Endothelial cell of umbilical vein (primary cell): ENCODE measurements around the gene ASPHD1. TPM values are rescaled to one million over a fixed set of nuclear protein-coding genes. Genes with fewer than 3 reads are reported as not detected.
"Not testable (repeated sequence)": the region's sequence is repeated elsewhere in the genome, so short reads cannot be mapped to it uniquely, and the experiment has no call there.

ENCODE experiments used
- BruUV-seq: library from RNA; stranded (reverse); fragments of 400-500 nt; replicated peaks from 2 replicates; lab custom pipeline; 2021; lab: Mats Ljungman, UMichigan
- CTCF ChIA-PET: fragments of 300-600, 350-600 bp; sonication (Branson Sonifier 250); formaldehyde crosslinking; loops from one replicate; lab custom pipeline; 2021; ENCODE audit warnings: antibody characterized with exemption, inconsistent platforms; lab: Charles Lee
- POLR2A ChIA-PET: fragments of 300-600, 350-600 bp; sonication (Branson Sonifier 250); formaldehyde crosslinking; loops from one replicate; lab custom pipeline; 2021; ENCODE audit warnings: antibody characterized with exemption, inconsistent platforms; lab: Charles Lee
- DNase-seq: peaks from one replicate; pipeline ENCODE4 v3.0.0-alpha.2; 2011; ENCODE audit warnings: low read depth, low spot score
- FAIRE-seq: peaks from 2 replicates; lab custom pipeline; 2011; peaks lifted over from hg19 to GRCh38; lab: Jason Lieb, UNC
- H2AFZ ChIP-seq: 2 replicates; pipeline ENCODE4 v1.6.0; 2012; ENCODE audit warnings: low read depth, low read length, control low read depth, inconsistent platforms
- H3K27ac ChIP-seq: 2 replicates; pipeline ENCODE4 v1.5.1; 2011; ENCODE audit warnings: low read depth, mild to moderate bottlenecking, control low read depth, low read length, moderate library complexity; ENCODE audit not compliant: insufficient read depth
- H3K27me3 ChIP-seq, 2 experiments: 2 replicates each; pipeline versions ENCODE4 v1.6.0 to v1.6.1; 2011; ENCODE audit warnings: low read length in 2 of 2, mixed read lengths in 1 of 2; ENCODE audit not compliant: control insufficient read depth in 2 of 2, insufficient read depth in 2 of 2
- H3K36me3 ChIP-seq, 2 experiments: 2 replicates in 1 of 2; 3 replicates in 1 of 2; pipeline ENCODE4 v1.5.1; 2011; ENCODE audit warnings: low read length in 2 of 2, mild to moderate bottlenecking in 1 of 2, moderate library complexity in 1 of 2; ENCODE audit not compliant: control insufficient read depth in 2 of 2, insufficient read depth in 2 of 2; ENCODE audit errors: extremely low read depth in 1 of 2
- H3K4me1 ChIP-seq: 3 replicates; pipeline ENCODE4 v1.5.1; 2011; ENCODE audit warnings: mild to moderate bottlenecking, low read length; ENCODE audit not compliant: control insufficient read depth, insufficient read depth; ENCODE audit errors: extremely low read depth
- H3K4me2 ChIP-seq: 2 replicates; pipeline ENCODE4 v1.6.1; 2011; ENCODE audit warnings: low read length, control low read depth, mixed read lengths; ENCODE audit not compliant: insufficient read depth
- H3K4me3 ChIP-seq, 3 experiments: fragments of 200-600 bp in 1 of 3; sonication (generic), shearing (Covaris generic) in 1 of 3; replicated peaks in 1 of 3; 2 replicates each; pipeline ENCODE4 v1.5.1; 2011 to 2016; ENCODE audit warnings: control low read depth in 3 of 3, low read length in 3 of 3, mild to moderate bottlenecking in 2 of 3, inconsistent platforms in 1 of 3, low read depth in 1 of 3, moderate library complexity in 1 of 3; ENCODE audit not compliant: insufficient read depth in 1 of 3
- H3K79me2 ChIP-seq: 2 replicates; pipeline ENCODE4 v1.6.0; 2012; ENCODE audit warnings: low read length, inconsistent platforms; ENCODE audit not compliant: control insufficient read depth, insufficient read depth
- H3K9ac ChIP-seq: replicated peaks from 2 replicates; pipeline ENCODE3; 2011; ENCODE audit warnings: low read length, control low read depth; ENCODE audit not compliant: insufficient read depth; ENCODE audit errors: extremely low read depth
- H3K9me1 ChIP-seq: replicated peaks from 3 replicates; pipeline ENCODE4 v1.6.0; 2011; ENCODE audit warnings: mild to moderate bottlenecking, low read length; ENCODE audit not compliant: control insufficient read depth, insufficient read depth; ENCODE audit errors: extremely low read depth
- H3K9me3 ChIP-seq: replicated peaks from 2 replicates; pipeline ENCODE4 v1.5.1; 2012; ENCODE audit warnings: low read length, inconsistent platforms; ENCODE audit not compliant: control insufficient read depth, insufficient read depth
- H4K20me1 ChIP-seq: replicated peaks from 2 replicates; pipeline ENCODE3; 2011; ENCODE audit warnings: mild to moderate bottlenecking, low read length; ENCODE audit not compliant: control insufficient read depth, insufficient read depth; ENCODE audit errors: extremely low read depth
- POLR2AphosphoS5 ChIP-seq: IDR thresholded peaks from 2 replicates; pipeline ENCODE4 v1.6.1; 2012; ENCODE audit warnings: low read depth, mild to moderate bottlenecking, control low read depth, low read length, moderate library complexity; ENCODE audit not compliant: insufficient read depth
- dilution Hi-C: fragments of 300-500 bp; cut with MboI; formaldehyde crosslinking; loops from one replicate; pipeline ENCODE4 v1.15.0; 2019; ENCODE audit warnings: low sequenced_read_pairs; ENCODE audit not compliant: extremely low pct_ligation_motif_present
- intact Hi-C: fragments of 100-400 bp; cut with micrococcal nuclease; formaldehyde crosslinking; loops from one replicate; pipeline ENCODE4 v1.10.0; 2022
- polyA plus RNA-seq, 4 experiments: library from polyadenylated mRNA; depleted of rRNA in 3 of 4; stranded (reverse) in 3 of 4; unstranded in 1 of 4; fragments of >200 nt; gene quantifications; 2 replicates each; pipeline versions ENCODE4 v1.2.1 to v1.2.3, GENCODE V29; 2011 to 2012; ENCODE audit warnings: missing spikeins in 1 of 4
- total RNA-seq: library from RNA; stranded (reverse); gene quantifications from 2 replicates; pipeline ENCODE4 v1.2.3, GENCODE V29; 2021
- TF ChIP-seq, protein P1 (sequence below): IDR thresholded peaks from 2 replicates; pipeline ENCODE4 v1.6.1; 2011; ENCODE audit not compliant: insufficient read depth, insufficient read length

Gene ASPHD1
- total and polyA plus RNA-seq, 2 donors (not counting 3 experiments of a cell fraction or from before 2014, with no cell fraction given), result 0.90 to 1.2 TPM

DNA sequence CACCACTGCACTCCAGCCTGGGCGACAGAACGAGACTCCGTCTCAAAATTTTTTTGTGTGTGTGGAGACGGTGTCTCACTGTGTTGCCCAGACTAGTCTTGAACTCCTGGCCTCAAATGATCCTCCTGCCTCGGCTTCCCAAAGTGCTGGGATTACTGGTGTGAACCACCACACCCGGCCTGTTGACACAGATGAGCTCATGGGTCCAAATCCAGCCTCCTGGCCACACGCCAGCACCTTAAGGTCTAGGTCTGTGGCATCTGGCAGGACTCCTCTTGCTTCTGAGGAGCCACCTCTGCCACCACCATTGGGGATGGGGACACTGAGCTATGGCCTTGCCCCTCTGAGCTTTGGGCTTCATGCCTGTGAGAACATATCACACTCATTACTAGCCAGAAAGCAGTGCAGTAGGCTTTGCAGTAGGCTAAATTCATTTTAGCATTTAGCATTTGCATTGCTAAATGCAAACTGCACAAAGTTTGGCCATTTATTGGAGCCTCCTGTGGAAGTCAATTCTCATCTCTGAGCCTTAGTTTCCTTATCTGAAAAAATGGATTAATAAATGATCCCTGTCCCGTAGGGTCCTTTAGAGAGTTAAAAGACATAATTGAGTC is 31.8 kb upstream of the ASPHD1 start:
- no peak overlapping the region for H2AFZ ChIP-seq
- H3K9me3 ChIP-seq, result no peaks in the 10 kb centered on the region
- no peak for DNase-seq
- no peak overlapping the region for H3K4me3 ChIP-seq
- no peaks in the 10 kb centered on the region for H3K4me1 ChIP-seq
- TF ChIP-seq, protein P1, sequence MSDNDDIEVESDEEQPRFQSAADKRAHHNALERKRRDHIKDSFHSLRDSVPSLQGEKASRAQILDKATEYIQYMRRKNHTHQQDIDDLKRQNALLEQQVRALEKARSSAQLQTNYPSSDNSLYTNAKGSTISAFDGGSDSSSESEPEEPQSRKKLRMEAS, result no peak
- no peak for TF ChIP-seq POLR2AphosphoS5
- H3K36me3 ChIP-seq, result no peaks in the 10 kb centered on the region
- H3K4me2 ChIP-seq, result no peak overlapping the region
- FAIRE-seq, result no peak
- no TSS peak for BruUV-seq
- dilution Hi-C loops, result no loop called here
- intact Hi-C loops, result no loop called here
- H3K9ac ChIP-seq, result no peak overlapping the region
- no peaks in the 10 kb centered on the region for H3K79me2 ChIP-seq
- ChIA-PET POLR2A (no interaction called here), CTCF (interaction anchor here (0.7 to 2.0 kb wide), 5 partner anchors 19 to 52 kb away, joined by 3 to 8 read pairs (median 4); partner anchors contain the start of gene PAGR1)
- no peak overlapping the region for H3K27ac ChIP-seq
- H4K20me1 ChIP-seq, result no peaks in the 10 kb centered on the region
- H3K9me1 ChIP-seq, result no peaks in the 10 kb centered on the region
- H3K27me3 ChIP-seq, result no peaks in the 10 kb centered on the region

DNA sequence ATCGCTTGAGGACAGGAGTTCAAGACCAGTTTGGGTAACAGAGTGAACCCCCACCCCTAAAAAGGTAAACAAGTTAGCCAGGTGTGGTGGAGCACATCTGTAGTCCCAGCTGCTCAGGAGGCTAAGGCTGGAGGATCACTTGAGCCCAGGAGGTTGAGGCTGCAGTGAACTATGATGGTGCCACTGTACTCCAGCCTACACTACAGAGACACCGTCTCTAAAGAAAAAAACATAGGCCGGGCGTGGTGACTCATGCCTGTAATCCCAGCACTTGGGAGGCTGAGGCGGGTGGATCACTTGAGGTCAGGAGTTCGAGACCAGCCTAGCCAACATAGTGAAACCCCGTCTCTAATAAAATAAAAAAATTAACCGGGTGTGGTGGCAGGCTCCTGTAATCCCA is 31.2 kb upstream of the ASPHD1 start:
- H3K4me1 ChIP-seq, H3K9me1 ChIP-seq, H2AFZ ChIP-seq, POLR2A ChIA-PET, H3K36me3 ChIP-seq, H3K27ac ChIP-seq, intact Hi-C loops, H3K4me3 ChIP-seq, H3K27me3 ChIP-seq, DNase-seq, H3K79me2 ChIP-seq, H3K9ac ChIP-seq, H3K4me2 ChIP-seq, FAIRE-seq, H3K9me3 ChIP-seq, BruUV-seq, dilution Hi-C loops, H4K20me1 ChIP-seq: not testable (repeated sequence)
- CTCF ChIA-PET, result interaction anchor here (2.0 kb wide), 1 partner anchor 21 kb away, joined by 8 read pairs; no protein-coding TSS in a partner anchor
